Astrocyte of the hippocampus (primary cell): Measurements from ENCODE around the gene MS4A10.

ENCODE experiments used
- DNase-seq: peaks from one replicate; pipeline ENCODE4 v3.0.0; 2011; ENCODE audit warnings: low read depth, low spot score

The MS4A10 gene

GRCh38 chr11:60786811-60787567 lies 1.9 kb downstream of the MS4A10 start:
- peak; percentile 61 for DNase-seq

- no peak for DNase-seq
Observed at GRCh38 chr11:60788401-60789125, 3.4 kb downstream of the MS4A10 start.

GRCh38 chr11:60790726-60791125 lies 5.6 kb downstream of the MS4A10 start:
- no peak for DNase-seq

- DNase-seq, result no peak
Observed at GRCh38 chr11:60791153-60791933, 6.2 kb downstream of the MS4A10 start.

GRCh38 chr11:60792521-60792920 lies 7.4 kb downstream of the MS4A10 start:
- no peak for DNase-seq

- DNase-seq, result no peak
Observed at GRCh38 chr11:60795291-60795690, 10.2 kb downstream of the MS4A10 start.

GRCh38 chr11:60797846-60798630 lies 12.9 kb downstream of the MS4A10 start:
- DNase-seq, result no peak

- no peak for DNase-seq
Observed at GRCh38 chr11:60798631-60799030, 13.5 kb downstream of the MS4A10 start.

- DNase-seq, result no peak
Observed at GRCh38 chr11:60801194-60801593, 16.1 kb downstream of the MS4A10 start.

- DNase-seq, result no peak
Observed at GRCh38 chr11:60803273-60803936, 18.3 kb downstream of the MS4A10 start.

- DNase-seq, result no peak
Observed at GRCh38 chr11:60809249-60809648, 24.1 kb downstream of the MS4A10 start.

- DNase-seq, result no peak
Observed at GRCh38 chr11:60809691-60810090, 24.6 kb downstream of the MS4A10 start.

- no peak for DNase-seq
Observed at GRCh38 chr11:60810151-60810550, 25.0 kb downstream of the MS4A10 start.

GRCh38 chr11:60810569-60810968 lies 25.4 kb downstream of the MS4A10 start:
- DNase-seq, result no peak

GRCh38 chr11:60813324-60813723 lies 28.2 kb downstream of the MS4A10 start:
- no peak for DNase-seq

GRCh38 chr11:60814112-60814511 lies 29.0 kb downstream of the MS4A10 start:
- DNase-seq, result no peak

GRCh38 chr11:60816590-60817157 lies 31.5 kb downstream of the MS4A10 start:
- no peak for DNase-seq

GRCh38 chr11:60818057-60818456 lies 32.9 kb downstream of the MS4A10 start:
- DNase-seq, result no peak

GRCh38 chr11:60821827-60822599 lies 36.9 kb downstream of the MS4A10 start:
- no peak for DNase-seq
